GM19395 (cell line): Measurements from ENCODE around the gene SLC7A8.

Experiments
- ATAC-seq: cut with Tn5 transposase; IDR thresholded peaks from one replicate; pipeline ENCODE4 v1.9.1; 2021; ENCODE audit warnings: mild to moderate bottlenecking, moderate library complexity; ENCODE audit not compliant: unreplicated experiment

SLC7A8 gene

DNA sequence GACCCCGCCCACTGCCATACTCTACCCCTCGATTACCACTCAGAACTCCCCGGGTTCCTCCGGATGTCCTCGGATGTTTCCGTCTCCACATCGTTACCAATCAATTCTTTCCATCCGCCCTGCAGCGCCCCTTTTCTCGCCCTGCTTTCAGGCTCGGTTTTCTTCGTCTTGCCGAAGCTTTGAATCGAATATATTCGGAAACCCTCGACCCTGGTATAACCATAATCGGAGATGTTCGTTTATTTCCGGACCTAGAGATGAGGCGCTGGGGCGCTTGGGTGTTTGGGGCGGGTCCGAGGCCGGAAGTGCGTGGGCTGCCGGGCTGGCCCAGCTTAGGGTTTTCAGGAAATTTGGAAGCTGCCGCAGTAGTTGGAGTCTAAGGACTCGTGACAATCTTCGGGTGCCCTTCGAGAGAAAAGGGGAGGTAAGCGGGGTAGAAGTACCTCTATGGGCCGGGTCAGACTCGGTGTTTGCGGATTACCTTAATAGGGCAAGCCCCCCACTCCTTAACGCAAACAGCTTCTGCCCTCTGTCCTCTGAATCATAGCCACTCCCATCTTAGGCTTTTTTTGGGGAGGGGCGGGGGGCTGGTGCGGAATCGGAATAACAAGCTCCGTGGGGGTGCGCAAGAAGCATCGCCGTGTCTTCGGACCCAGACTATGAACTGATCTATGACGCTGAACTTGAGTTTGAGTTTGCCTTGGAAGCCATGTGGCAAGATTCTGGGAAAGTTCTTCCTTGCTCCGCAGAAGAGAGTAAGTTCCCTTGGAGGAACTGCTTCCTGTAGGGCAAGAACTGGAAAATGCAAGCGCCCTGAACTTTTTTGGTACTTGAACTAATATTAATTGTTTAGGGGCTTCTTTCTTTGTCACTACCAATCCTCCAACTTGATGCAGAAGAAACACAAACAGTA, 88.0 kb downstream of the SLC7A8 start, which contains the start of gene C14orf119:
C14orf119 (plus strand) TSS at position 310 of the 913 bp plus-strand sequence. CDS start 2,154 bp downstream, outside the sequence.
- peak; percentile 95 for ATAC-seq

DNA sequence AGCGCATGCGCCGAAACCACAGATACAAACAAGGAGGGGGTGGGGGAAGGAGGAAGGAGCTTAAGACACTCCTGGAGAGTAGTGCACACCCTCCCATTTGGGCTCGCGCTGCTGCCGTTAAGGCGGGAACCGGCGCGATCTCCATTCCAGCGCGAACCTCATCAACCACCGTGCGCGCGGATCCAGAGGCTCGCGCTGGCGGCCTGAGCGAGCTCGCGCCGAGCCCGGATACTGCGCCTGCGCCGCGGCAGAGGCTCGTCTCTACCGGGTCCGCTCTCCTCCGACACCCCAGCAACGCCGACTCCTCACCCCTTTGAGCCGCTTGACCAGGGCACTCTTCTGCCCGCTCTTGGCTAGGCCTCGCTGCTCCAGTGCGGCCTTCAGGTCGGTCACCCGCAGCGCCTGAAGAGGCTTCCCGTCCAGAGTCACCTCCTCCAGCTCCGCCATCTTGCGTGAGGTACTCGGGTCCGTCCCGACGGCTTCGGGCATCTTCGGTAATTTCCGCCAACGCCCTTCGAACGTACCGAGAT, 88.7 kb downstream of the SLC7A8 start, which contains the start of gene ACIN1:
ACIN1 (minus strand) TSS at position 471 of the 530 bp plus-strand sequence; CDS start at position 447, 24 bp downstream.
- ATAC-seq = peak; percentile 37

DNA sequence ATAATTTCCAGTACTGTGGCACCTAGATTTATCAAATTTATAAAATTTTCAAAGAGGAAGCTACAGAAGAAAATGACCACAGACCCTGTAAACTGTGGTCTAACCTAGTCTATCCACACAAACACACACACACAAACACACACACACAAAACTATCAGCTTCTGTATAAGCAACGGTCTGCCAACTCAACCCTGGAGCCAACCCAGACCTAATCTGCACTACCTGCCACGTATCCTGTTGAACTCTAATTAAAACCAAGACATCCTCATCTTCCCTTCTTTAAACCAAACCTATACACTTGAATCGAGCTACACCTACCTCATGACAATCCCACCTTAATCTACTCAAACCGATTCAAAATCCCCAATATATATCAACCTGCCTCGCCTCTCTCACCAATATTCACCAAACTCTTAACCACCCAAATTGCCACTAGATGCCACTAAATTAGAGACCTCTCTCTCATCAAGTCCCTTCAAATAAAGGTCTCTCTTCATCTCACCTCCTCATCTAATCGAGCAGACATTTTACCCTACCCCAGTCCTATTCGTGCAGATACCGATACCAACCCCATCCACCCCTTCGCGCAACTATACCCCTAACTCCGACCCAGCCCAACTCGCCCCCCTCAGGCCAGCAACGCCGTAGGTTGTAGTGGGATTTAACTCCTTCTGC, 89.3 kb downstream of the SLC7A8 start:
- ATAC-seq = no peak

DNA sequence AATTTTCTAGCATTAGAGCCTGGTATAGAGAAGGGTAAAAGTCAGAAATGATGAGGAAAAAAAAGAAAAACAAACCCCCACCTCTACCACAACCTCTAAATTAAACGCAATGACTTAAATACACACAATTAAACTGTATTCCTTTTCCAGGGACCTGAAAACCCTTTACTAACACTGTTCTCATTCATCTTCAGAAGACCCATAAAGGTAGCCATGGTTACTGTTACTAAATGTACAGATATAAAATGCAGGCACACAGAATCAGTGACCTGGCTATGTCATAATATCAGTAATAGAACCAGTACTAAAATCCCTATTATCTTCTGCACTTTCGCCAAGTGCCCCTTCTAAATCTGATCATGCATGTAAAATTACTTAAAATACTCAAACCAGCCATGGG, 89.9 kb downstream of the SLC7A8 start:
- ATAC-seq = no peak

DNA sequence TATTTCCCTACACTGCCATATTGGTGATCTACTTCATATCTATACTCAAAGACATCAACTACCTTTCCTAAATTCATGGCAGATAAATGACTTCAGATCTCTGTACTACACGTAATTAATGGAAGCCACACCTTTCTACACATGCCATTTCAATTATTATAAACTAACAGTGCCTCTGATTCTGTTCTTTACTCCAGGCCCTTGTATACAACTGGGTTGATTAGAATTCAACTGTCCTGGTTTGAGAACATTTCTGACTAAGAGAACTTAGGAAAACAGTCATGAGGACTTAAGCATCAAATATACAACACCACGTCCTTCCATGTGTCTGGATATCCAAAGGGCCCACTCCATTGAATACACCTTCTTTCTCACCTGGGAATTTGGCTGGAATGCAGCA, 90.4 kb downstream of the SLC7A8 start:
- ATAC-seq = no peak

DNA sequence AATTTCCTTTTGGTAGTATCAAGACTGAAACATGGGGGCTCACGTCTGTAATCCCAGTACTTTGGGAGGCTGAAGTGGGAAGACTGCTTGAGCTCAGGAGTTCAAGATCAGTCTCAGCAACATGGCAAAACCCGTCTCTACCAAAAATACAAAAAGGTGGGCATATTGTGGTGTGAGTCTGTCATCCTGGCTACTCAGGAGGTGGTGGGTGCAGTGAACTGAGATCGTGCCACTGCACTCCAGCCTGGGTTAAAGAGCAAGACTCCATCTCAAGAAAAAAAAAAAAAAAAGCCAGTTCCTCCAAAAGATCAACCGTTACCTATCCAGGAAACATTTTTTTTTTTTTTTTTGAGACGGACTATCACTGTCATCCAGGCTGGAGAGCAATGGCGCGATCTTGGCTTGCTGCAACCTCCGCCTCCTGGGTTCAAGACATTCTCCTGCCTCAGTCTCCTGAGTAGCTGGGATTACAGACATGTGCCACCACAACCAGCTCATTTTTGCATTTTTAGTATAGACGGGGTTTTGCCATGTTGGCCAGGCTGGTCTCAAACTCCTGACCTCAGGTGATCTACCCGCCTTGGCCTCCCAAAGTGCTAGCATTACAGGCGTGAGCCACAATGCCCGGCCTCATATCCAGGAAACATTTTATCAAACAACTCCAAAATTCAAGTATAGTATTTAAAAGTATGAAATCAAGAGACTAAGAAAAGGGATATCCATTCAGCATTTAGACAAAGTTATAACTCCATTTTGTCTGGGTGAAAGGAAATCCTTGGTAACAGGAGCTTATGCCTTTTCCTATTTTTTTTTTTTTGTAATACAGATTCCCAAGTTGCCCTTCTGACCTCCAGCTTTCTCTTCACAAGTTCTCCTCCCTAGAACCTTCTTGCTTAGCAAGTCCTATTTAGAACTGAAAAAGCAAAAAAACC, 91.9 kb downstream of the SLC7A8 start:
- no peak for ATAC-seq

DNA sequence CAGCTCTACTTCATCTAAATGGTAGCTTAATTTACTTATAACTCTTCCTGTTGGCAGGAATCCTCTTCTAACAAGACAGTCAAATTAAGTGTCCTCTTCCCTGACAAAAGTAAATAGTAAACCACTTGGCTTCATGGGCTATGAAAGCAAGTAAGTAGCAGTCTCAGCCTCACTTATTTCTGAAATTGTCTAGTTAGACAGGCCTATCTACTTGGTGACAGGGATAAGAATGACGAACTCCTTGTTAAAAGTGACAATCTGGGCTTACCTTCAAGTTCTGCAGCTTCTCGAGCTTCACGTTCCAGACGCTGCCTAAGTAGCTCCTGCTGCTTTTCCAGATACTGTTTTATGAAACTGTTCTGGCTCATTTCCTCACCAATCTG, 93.2 kb downstream of the SLC7A8 start:
- ATAC-seq = no peak

DNA sequence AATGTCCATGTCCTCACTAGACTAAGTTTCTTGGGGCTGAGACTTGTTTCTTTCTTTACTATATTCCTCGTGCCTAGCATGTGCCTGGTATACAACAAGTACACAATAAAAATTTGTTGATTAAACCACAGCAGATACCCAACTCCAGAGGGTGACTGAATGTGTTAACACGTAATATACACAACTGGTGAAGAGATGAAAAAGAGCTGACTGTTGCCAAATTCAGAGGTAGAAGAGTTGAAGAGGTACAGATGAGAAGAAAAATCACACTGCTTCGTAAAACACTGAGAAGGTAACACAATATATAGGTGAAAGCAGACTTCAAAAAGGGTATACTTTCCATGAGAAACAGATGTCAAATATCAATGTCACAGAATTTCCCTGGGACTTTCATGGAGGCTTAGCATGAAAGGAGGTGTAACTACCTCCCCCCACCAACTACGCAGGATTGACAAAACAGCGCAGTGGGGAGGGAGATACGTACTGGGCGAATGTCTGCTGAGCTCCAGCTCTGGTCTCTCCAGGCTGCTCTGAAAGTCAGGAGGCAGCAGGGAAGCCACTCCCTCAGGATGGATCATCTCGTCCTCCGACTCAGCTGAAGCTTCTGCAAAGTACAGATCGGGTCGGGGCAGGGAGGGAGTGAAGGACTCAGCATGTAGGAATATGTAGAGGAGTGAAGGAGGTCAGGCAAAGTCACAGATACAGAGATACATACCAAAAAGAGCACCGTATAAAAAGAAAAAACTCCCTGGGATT, 93.8 kb downstream of the SLC7A8 start:
- no peak for ATAC-seq

DNA sequence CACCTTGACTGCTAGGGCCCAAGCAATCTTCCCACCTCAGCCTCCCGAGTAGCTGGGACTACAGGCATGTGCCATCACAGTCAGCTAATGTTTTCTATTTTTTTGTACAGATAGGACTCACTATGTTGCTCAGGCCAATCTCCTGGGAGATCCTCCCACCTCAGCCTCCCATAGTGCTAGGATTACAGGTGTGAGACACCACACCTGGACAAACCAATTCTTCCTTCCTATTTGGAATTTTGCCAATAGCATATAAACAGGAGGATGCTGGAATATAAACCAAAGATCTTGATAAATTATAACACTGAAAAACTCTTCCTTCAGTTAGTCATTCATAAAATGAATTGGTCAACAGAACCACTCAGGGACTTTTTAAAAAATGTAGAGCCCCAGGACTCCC, 96.9 kb downstream of the SLC7A8 start:
- ATAC-seq = no peak

DNA sequence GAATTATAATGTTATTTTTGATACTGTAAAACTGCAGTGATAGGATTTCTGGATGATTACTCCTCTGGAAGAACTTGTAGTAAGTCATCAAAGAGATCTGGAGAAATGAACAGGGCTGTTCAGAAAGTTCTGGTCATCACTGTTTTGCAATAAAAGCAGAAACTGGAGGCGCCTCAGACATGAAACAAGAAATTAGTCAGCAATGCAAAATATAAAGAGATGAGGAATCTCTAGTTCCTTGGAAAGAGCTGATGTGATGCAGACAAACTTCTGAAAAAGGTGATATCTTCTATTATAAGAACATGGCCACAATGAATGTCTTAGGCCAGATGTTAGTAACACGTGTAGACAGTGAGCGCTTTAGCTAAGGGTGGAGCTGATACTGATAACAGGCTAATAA, 98.0 kb downstream of the SLC7A8 start:
- no peak for ATAC-seq

DNA sequence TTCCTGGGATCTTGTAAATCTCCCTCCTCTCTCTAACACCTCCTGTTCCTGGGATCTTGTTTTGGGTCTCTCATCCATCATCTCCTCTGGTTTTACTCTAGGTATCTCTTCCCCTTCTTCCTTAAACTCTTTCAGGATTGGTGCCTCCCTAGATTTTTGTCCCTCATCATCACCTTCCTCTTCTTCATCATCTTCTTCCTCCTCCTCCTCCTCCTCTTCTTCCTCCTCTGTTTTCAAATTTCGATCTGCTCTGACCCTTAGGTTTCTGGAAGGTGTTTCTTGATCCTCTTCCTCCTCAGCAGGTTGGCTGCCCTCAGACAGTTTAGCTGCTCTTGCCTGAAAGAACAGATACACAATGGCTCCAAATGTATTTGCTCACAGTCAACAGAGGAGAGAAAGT, 103.0 kb downstream of the SLC7A8 start:
- ATAC-seq = no peak

DNA sequence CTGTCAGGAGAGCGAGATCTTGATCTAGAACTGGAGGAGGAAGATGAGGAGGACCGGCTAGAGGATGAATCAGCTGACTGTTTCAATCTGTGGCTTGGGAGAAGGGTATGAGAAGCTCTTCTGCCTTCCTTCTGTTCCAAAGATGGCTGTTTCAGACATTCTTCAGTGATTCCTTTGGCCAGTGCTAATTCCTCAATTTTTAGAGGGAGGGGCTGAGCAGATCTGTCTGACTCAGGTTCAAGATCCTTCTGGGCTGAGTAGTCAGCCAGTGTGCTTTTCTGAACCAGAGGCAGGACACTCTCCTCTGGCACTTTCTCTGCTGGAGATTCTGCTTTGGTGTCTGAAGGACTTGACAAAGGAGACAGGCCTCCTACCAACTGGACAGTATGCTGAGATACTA, 103.7 kb downstream of the SLC7A8 start:
- ATAC-seq = no peak

DNA sequence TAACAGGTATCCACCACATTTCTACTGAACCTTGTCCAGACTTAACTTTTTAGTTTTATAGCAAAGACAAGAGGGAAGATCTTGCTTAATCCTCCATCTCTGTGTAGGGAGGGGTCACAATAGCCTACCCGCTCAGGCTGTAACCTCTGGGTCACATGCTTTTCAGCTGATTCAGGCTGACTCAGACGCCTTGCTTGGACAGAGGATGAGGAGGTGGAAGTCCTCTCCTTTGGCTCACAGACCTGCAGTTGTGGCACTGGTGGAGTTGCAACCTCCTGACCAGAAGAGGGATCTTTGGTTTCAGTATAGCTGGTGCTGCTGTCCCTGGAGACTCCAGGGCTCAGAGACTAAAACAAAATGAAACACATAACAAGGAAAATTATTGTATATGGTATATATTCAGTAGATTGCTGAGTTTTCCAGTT, 104.8 kb downstream of the SLC7A8 start:
- ATAC-seq = no peak

DNA sequence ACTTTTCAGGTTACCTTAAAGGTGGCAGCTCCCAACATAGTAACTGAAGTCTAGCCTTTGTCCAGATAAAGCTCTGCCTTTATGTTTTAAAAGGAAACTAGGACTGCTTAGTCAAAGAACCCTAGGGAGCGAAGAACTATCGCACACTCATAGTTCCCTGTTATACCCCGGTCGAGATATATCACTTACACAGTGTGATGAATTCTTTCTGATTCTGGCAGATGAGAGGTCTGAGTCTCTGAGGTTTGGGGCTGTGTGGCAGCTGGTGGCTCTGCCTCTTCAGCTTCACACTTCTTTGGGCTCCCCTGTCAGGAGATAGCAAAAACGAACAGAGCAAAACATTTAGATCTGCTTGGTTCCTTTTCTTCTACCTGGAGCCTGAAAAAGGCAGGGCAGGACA, 105.5 kb downstream of the SLC7A8 start:
- ATAC-seq = no peak

DNA sequence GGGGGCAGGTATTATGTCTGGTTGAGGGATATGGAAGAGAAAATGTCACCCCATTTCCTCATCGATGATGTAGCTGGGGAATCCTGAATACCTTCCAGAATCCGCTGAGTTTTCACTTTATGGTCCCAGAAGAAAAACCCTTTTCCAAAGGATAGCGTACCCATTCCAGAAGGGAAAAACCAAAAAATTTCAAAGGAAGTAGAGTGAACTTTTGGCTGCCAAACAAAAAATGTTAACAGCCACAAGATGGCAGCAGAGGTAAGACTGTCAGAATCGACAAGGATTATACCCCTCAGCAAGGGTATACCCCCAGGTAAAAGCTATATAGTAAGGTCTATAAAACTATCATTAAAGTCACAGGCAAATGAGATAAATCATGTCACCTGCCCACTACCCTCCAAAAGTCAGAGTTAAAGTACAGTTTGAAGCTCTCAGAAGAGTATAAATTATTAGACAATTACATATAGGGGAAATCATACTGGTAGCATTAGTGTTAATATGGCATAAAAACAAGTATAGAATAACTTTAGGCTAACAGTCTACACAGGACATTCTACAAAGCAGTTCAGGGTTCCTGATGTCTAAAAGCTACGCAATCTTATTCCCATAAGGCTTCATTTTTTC, 106.6 kb downstream of the SLC7A8 start:
- no peak for ATAC-seq
